GM19467 (cell line): ENCODE data around the gene ANO7.

Experiments
- ATAC-seq: cut with Tn5 transposase; IDR thresholded peaks from one replicate; pipeline ENCODE4 v1.9.1; 2021; ENCODE audit warnings: mild to moderate bottlenecking, moderate library complexity; ENCODE audit not compliant: unreplicated experiment

Gene ANO7

GRCh38 chr2:241269707-241270520 is 81.4 kb downstream of the ANO7 start:
- no peak for ATAC-seq

DNA sequence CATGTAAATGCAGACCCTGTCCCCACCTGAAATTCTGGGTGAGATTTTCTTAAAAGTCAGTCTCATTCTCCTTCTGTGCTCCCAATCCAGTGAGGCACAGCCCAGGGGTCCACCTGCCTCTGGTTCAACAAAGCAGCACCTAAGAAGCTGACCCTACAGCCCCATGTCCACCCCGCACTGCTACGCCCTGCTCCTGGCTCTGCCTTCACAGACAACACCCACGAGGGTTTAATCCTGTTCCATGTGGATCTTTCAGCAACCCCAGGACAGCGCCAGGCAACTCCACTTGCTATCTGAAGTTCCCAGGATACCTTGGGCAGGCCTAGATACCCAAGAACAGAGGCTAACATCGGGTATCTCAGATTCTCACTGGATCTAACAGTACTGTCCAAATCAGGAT is 82.1 kb downstream of the ANO7 start:
- no peak for ATAC-seq

- peak; percentile 57 for ATAC-seq
Observed at GRCh38 chr2:241271706-241272302, 83.3 kb downstream of the ANO7 start.

DNA sequence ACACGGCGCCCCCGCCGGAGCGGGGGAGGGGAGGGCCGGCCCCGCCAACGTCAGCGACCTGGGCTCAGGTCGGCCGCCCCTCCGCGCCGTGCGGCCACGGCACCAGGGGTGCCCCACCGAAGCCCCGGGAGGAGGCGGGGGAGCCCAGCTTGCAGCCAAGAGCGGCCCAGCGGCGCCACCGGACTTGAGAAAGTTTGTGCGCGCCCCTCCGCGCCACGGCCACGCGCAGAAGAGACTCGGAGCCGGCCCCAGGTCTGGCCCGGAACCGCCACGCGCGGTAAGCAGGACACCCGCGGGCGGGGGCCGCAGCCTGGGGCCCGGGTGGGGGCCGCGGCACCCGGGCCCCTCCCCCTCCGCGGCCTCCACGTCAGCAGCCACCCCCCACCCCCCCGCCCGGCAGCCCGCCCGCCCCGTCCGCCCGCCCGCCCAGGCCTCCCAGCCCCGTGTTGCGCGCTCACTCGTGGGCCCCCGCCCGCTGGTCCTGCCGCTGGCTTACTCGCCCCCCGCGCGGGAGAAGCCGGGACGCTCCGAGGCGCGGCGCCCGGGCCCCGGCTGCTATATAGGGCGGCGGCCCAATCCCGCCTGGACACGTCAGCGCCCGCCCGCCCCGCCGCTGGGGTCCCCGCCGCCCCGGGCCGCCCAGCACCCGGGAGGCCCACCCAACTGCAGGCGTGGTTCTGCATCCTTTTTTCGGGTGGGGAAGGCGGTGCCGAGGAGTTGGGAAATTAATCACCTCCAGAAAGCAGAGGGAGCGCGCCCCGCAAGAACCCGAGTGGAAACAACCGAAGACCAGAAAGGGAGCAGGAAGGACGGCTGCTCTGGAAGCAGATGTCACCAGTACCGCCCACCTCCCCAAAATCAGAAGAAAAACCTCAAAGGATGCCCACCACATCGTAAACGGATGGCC is 84.1 kb downstream of the ANO7 start:
- ATAC-seq = peak; percentile 42

GRCh38 chr2:241273210-241274020 is 84.9 kb downstream of the ANO7 start:
- no peak for ATAC-seq

GRCh38 chr2:241274127-241274526 is 85.7 kb downstream of the ANO7 start:
- no peak for ATAC-seq
